ENCODE results near the gene CLMN. TPM values are rescaled to one million over a fixed set of nuclear protein-coding genes. Genes with fewer than 3 reads are reported as not detected.
A peak's percentile ranks its signal among the peaks of the same experiment; 100 is the strongest.

Gene CLMN
- total and polyA plus RNA-seq, 2 experiments from 2014 or later = 0.11 to 0.53 TPM

DNA sequence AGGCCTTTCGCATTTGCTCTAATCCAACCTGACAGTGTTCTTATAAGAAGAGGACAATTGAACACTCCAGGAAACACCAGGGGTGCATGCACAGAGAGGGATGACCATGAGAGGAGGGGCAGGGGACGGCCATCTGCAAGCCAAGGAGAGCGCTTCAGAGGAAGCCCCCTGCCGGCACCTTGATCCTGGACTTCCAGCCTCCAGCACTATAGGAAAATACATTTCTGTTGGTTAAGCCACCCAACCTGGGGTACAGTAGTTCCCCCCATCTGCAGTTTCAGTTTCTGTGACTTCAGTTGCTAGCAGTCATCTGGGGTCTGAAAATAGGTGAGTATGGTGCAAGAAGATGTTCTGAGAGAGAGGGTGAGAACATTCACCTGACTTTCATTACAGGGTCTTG is 64.7 kb downstream of the CLMN start:
- Histone ChIP-seq H2AFZ (no peak overlapping the region), H3K4me1 (ENCODE audit: insufficient read depth) (no peaks in the 10 kb centered on the region), H3F3A (ENCODE audit: insufficient read depth) (no peaks in the 10 kb centered on the region), H3K27ac (no peak overlapping the region), H3K9me3 (ENCODE audit: low read depth) (no peaks in the 10 kb centered on the region), H3K27me3 (replicated peaks; ENCODE audit: insufficient read depth) (no peaks in the 10 kb centered on the region), H3K36me3 (ENCODE audit: low read depth) (no peaks in the 10 kb centered on the region), H3K4me3 (no peak overlapping the region), H3K79me2 (ENCODE audit: insufficient read depth) (no peaks in the 10 kb centered on the region), H3K9me2 (ENCODE audit: insufficient read depth) (no peaks in the 10 kb centered on the region), H3K9ac (no peak overlapping the region), H4K20me1 (ENCODE audit: insufficient read depth) (no peaks in the 10 kb centered on the region), H3K4me2 (ENCODE audit: unreplicated experiment) (no peak overlapping the region)
- in situ Hi-C loops (cut with MboI) = no loop called here
- 89 to 92% methylated on average over 4 of the region's 4 CpGs for WGBS, 2 experiments (ENCODE audit: low coverage in 1 of 2, low lambda C conversion rate in 2 of 2, missing lambda C conversion rate in 2 of 2)
- no peak for DNase-seq
- no peak for TF ChIP-seq EZH2 (IDR thresholded peaks at IDR 0.05; ENCODE audit: insufficient read depth, poor library complexity, severe bottlenecking)
- TF ChIP-seq EZH2phosphoT487 (IDR thresholded peaks at IDR 0.05; ENCODE audit: insufficient read depth, low read depth) = no peak

DNA sequence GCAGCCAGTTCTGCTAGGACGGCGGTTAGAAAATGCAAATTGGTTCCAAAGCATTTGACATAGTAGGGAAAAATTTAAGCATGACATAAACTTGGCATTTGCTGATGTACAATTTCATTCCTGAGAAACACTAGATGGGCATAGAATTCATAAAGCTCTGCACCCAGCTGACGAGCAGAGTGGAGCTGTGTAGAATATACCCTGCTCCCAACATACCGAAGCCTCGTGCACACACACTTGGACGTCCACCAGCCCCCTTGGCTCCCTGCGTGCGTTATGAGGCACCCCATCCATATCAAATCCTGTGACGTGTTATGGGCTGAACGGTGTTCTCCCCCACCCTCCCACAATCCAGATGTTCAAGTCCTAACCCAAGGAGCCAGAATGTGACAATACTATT is 65.4 kb downstream of the CLMN start:
- Histone ChIP-seq H3K79me2 (ENCODE audit: insufficient read depth) (no peaks in the 10 kb centered on the region), H3K27me3 (replicated peaks; ENCODE audit: insufficient read depth) (no peaks in the 10 kb centered on the region), H3K9ac (no peak overlapping the region), H3F3A (ENCODE audit: insufficient read depth) (0 out of 2 replicates have a peak, but pooled peaks cover 4% of the 10 kb centered on the region), H3K4me1 (ENCODE audit: insufficient read depth) (peaks cover 5% of the 10 kb centered on the region; the same call in 1 of the 2 replicates), H4K20me1 (ENCODE audit: insufficient read depth) (no peaks in the 10 kb centered on the region), H3K4me2 (ENCODE audit: unreplicated experiment) (no peak overlapping the region), H3K36me3 (ENCODE audit: low read depth) (no peaks in the 10 kb centered on the region), H3K9me2 (ENCODE audit: insufficient read depth) (no peaks in the 10 kb centered on the region), H2AFZ (no peak overlapping the region), H3K4me3 (no peak overlapping the region), H3K27ac (no peak overlapping the region), H3K9me3 (ENCODE audit: low read depth) (no peaks in the 10 kb centered on the region)
- WGBS, 2 experiments (ENCODE audit: low coverage in 1 of 2, low lambda C conversion rate in 2 of 2, missing lambda C conversion rate in 2 of 2) = 53 to 72% methylated on average over 10 of the region's 10 CpGs
- in situ Hi-C loops (cut with MboI) = no loop called here
- DNase-seq = no peak
- TF ChIP-seq EZH2phosphoT487 (IDR thresholded peaks at IDR 0.05; ENCODE audit: insufficient read depth, low read depth) (no peak), EZH2 (IDR thresholded peaks at IDR 0.05; ENCODE audit: insufficient read depth, poor library complexity, severe bottlenecking) (no peak)

DNA sequence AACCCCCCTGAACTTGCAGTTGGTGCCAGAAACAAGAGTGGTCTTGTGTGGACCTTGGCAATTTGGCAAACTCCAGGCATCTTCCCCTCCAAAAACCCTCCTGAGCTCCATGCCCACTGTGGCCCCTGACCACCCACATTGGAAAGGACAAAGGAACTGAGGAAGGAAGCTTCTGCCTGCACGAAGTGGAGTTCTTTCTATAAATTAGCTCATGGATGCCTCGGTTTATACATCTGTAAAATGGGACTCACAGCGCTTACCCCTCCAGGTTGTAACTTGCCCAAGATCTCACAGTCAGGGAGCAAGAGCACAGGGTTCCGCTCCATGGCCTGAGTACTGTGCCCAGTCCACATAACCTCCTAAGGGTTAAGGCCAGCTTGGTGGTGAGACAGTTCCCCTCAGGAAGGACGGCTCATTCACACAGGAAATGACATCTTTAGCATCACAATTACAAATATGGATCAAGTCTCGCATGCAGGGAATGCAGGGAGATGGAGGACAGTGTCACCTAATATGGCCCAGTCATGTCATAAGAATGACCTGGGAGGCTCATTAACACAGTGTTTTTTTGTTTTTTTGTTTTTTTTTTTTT is 66.6 kb downstream of the CLMN start:
- Histone ChIP-seq H3K4me1 (ENCODE audit: insufficient read depth) (peaks cover 15% of the 10 kb centered on the region; the same call in 1 of the 2 replicates), H3K36me3 (ENCODE audit: low read depth) (no peaks in the 10 kb centered on the region), H3K9me2 (ENCODE audit: insufficient read depth) (no peaks in the 10 kb centered on the region), H3F3A (ENCODE audit: insufficient read depth) (0 out of 2 replicates have a peak, but pooled peaks cover 9% of the 10 kb centered on the region), H3K79me2 (ENCODE audit: insufficient read depth) (no peaks in the 10 kb centered on the region), H3K27me3 (replicated peaks; ENCODE audit: insufficient read depth) (no peaks in the 10 kb centered on the region), H3K9me3 (ENCODE audit: low read depth) (no peaks in the 10 kb centered on the region), H3K4me3 (no peak overlapping the region), H3K9ac (no peak overlapping the region), H3K4me2 (ENCODE audit: unreplicated experiment) (no peak overlapping the region), H3K27ac (no peak overlapping the region), H2AFZ (no peak overlapping the region), H4K20me1 (ENCODE audit: insufficient read depth) (no peaks in the 10 kb centered on the region)
- peak; percentile 39 for DNase-seq
- 66 to 71% methylated on average over 6 of the region's 6 CpGs for WGBS, 2 experiments (ENCODE audit: low coverage in 1 of 2, low lambda C conversion rate in 2 of 2, missing lambda C conversion rate in 2 of 2)
- no peak for TF ChIP-seq EZH2phosphoT487 (IDR thresholded peaks at IDR 0.05; ENCODE audit: insufficient read depth, low read depth)
- in situ Hi-C loops (cut with MboI) = no loop called here

DNA sequence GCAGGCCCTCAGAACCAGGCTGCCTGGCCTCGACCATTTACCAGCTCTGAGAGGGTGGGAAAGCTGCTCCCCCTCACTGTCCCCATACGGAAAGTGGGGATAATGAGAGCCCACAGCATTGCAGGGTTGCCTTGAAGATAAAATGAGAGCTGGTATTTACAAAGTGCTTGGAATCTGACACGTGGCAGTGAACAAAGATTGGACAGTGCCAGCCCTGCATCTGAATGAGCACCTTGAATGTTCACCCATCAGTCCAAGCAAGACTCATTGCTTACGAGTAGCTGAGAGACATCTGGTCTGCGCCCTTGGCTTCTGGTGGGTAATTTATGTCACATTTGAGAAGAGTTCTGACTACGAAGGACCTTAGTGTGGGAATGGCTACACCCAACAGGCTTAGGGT is 67.5 kb downstream of the CLMN start:
- no peaks in the 10 kb centered on the region for H3K9me2 ChIP-seq (ENCODE audit: insufficient read depth)
- H3K36me3 ChIP-seq (ENCODE audit: low read depth) = no peaks in the 10 kb centered on the region
- H3K27me3 ChIP-seq (replicated peaks; ENCODE audit: insufficient read depth) = no peaks in the 10 kb centered on the region
- H3K9ac ChIP-seq = no peak overlapping the region
- DNase-seq = no peak
- no peak overlapping the region for H3K4me3 ChIP-seq
- 0 out of 2 replicates have a peak, but pooled peaks cover 9% of the 10 kb centered on the region for H3F3A ChIP-seq (ENCODE audit: insufficient read depth)
- no peaks in the 10 kb centered on the region for H3K79me2 ChIP-seq (ENCODE audit: insufficient read depth)
- in situ Hi-C loops (cut with MboI) = no loop called here
- H3K4me2 ChIP-seq (ENCODE audit: unreplicated experiment) = no peak overlapping the region
- 88 to 91% methylated on average over 6 of the region's 6 CpGs for WGBS, 2 experiments (ENCODE audit: low coverage in 1 of 2, low lambda C conversion rate in 2 of 2, missing lambda C conversion rate in 2 of 2)
- peaks cover 15% of the 10 kb centered on the region; the same call in 1 of the 2 replicates for H3K4me1 ChIP-seq (ENCODE audit: insufficient read depth)
- no peak overlapping the region for H3K27ac ChIP-seq
- no peak for TF ChIP-seq EZH2phosphoT487 (IDR thresholded peaks at IDR 0.05; ENCODE audit: insufficient read depth, low read depth)
- TF ChIP-seq EZH2 (IDR thresholded peaks at IDR 0.05; ENCODE audit: insufficient read depth, poor library complexity, severe bottlenecking) = no peak
- no peak overlapping the region for H2AFZ ChIP-seq
- no peaks in the 10 kb centered on the region for H4K20me1 ChIP-seq (ENCODE audit: insufficient read depth)
- no peaks in the 10 kb centered on the region for H3K9me3 ChIP-seq (ENCODE audit: low read depth)

Data from GM23248 (cell line).